Activated B cell treated with CpG ODN at 0.5 μM for 24 hours (primary cell): ENCODE data around the gene B3GNT8. TPM values are rescaled to one million over a fixed set of nuclear protein-coding genes. Genes with fewer than 3 reads are reported as not detected.
"Not testable (repeated sequence)": the region's sequence is repeated elsewhere in the genome, so short reads cannot be mapped to it uniquely, and the experiment has no call there.

ENCODE experiments used
- ATAC-seq: fragments of 200-7000 bp; cut with Tn5 transposase; one replicate; pipeline ENCODE4 v1.10.0; 2021; ENCODE audit warnings: low read depth, mild to moderate bottlenecking, moderate library complexity
- CTCF ChIA-PET: fragments of 350-600 bp; sonication (Branson Sonifier 250); formaldehyde crosslinking; loops from one replicate; lab custom pipeline; 2021; ENCODE audit warnings: antibody characterized with exemption; lab: Charles Lee
- POLR2A ChIA-PET: fragments of 350-600 bp; sonication (Branson Sonifier 250); formaldehyde crosslinking; loops from one replicate; lab custom pipeline; 2021; ENCODE audit warnings: antibody characterized with exemption; lab: Charles Lee
- DNase-seq: peaks from one replicate; pipeline ENCODE4 v3.0.0; 2022
- H3K27ac Mint-ChIP-seq: one replicate; pipeline ENCODE4 v1.8.0; 2020; ENCODE audit warnings: mixed read lengths
- H3K27me3 Mint-ChIP-seq: one replicate; pipeline ENCODE4 v1.8.0; 2021; ENCODE audit warnings: mixed read lengths
- H3K36me3 Mint-ChIP-seq: one replicate; pipeline ENCODE4 v1.8.0; 2021; ENCODE audit warnings: low read depth, mixed read lengths
- H3K4me1 Mint-ChIP-seq: one replicate; pipeline ENCODE4 v1.8.0; 2021; ENCODE audit warnings: mixed read lengths
- H3K4me3 Mint-ChIP-seq: one replicate; pipeline ENCODE4 v1.8.0; 2020; ENCODE audit warnings: mild to moderate bottlenecking, mixed read lengths
- H3K9me3 Mint-ChIP-seq: one replicate; pipeline ENCODE4 v1.8.0; 2020; ENCODE audit warnings: mixed read lengths
- intact Hi-C: fragments of 100-400 bp; cut with micrococcal nuclease; formaldehyde crosslinking; loops from one replicate; pipeline ENCODE4 v1.15.1; 2024
- total RNA-seq: library from RNA; stranded (reverse); gene quantifications from 2 replicates; pipeline ENCODE4 v1.2.3, GENCODE V29; 2022
- TF ChIP-seq, protein P1 (sequence below): fragments of 200-600 bp; IDR thresholded peaks from one replicate; pipeline ENCODE4 v1.8.0; 2022; ENCODE audit warnings: antibody characterized with exemption, mild to moderate bottlenecking

B3GNT8 gene
- total RNA-seq, 1 donor from 2014 or later: 0.24 TPM

DNA sequence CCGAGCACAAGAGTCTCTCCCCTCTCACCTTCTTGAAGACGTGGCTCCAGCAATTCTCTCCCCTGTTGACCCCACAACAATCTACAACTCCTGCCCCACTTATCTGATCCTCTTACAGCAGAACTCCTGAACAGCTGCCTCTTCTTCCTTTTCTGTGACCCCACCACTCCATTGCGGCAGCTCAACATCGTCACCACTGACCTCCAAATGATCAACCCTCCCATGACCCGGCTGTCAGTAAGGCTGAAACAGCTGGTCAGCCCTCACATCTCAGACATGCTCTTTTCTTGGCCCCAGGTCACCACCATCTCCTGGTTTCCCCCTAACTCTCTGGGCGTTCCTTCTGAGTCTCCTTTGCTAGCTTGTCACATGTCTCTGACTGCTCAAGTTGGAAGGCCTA lies 31.8 kb downstream of the B3GNT8 start:
- Mint-ChIP-seq H3K4me3 (peak overlapping the region; percentile 1), H3K4me1 (peaks cover 47% of the 10 kb centered on the region), H3K27me3 (no peaks in the 10 kb centered on the region), H3K27ac (peak overlapping the region; percentile 16), H3K9me3 (no peaks in the 10 kb centered on the region), H3K36me3 (peaks cover 38% of the 10 kb centered on the region)
- no peak for ATAC-seq
- TF ChIP-seq, protein P1, sequence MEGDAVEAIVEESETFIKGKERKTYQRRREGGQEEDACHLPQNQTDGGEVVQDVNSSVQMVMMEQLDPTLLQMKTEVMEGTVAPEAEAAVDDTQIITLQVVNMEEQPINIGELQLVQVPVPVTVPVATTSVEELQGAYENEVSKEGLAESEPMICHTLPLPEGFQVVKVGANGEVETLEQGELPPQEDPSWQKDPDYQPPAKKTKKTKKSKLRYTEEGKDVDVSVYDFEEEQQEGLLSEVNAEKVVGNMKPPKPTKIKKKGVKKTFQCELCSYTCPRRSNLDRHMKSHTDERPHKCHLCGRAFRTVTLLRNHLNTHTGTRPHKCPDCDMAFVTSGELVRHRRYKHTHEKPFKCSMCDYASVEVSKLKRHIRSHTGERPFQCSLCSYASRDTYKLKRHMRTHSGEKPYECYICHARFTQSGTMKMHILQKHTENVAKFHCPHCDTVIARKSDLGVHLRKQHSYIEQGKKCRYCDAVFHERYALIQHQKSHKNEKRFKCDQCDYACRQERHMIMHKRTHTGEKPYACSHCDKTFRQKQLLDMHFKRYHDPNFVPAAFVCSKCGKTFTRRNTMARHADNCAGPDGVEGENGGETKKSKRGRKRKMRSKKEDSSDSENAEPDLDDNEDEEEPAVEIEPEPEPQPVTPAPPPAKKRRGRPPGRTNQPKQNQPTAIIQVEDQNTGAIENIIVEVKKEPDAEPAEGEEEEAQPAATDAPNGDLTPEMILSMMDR: no peak
- DNase-seq: no peak
- ChIA-PET POLR2A (interaction anchor here (1.3 kb wide), 1 partner anchor 12 kb away, joined by 3 read pairs; no protein-coding TSS in a partner anchor), CTCF (interaction anchor here (1.5 kb wide), 1 partner anchor 45 kb away, joined by 3 read pairs; the partner anchor contains the start of gene DMAC2)
- intact Hi-C loops: no loop called here

DNA sequence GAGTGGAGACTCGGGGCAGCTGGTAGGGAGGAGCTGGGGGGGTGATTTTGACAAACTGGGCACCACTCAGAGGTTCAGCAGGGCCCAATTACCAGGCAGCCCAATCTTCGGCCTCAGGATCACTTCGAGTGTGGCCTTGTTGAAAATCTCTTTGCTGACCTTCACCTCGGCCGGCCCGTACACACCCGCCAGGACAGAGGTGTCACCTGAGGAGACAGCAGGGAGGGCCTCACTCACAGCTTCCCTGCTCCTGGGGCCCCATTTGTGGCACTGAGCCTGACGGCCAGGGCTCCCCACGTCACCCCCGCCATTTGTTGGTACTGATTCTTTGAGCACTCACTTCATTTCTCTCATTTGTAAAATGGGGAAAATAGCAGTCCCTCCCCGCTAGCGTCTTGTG lies 34.4 kb downstream of the B3GNT8 start:
- no peak for ATAC-seq
- Mint-ChIP-seq H3K4me3 (no peak overlapping the region), H3K27ac (no peak overlapping the region), H3K9me3 (no peaks in the 10 kb centered on the region), H3K36me3 (peaks cover 55% of the 10 kb centered on the region), H3K27me3 (no peaks in the 10 kb centered on the region), H3K4me1 (peaks cover 28% of the 10 kb centered on the region)
- CTCF ChIA-PET: no interaction called here
- TF ChIP-seq, protein P1: no peak
- POLR2A ChIA-PET: no interaction called here
- DNase-seq: no peak
- intact Hi-C loops: no loop called here

DNA sequence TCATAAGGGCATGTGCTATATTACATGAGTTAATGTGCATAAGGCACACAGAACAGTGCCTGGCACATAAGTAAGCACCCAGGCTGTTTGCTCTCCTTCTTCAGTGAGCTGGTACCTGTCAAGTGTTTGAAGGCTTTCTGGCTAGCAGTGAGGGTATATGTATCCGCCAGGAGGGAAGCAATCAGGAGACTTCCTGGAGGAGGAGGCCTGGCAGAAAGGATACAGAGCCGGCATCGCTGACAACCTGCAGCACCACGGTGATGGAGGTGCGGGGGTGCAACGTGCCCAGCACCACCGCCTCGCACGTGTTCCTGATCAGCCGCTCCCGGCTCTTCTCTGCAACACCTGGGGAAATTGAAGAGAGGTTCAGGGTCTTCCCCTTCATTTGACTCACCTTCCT lies 35.6 kb downstream of the B3GNT8 start:
- H3K27ac Mint-ChIP-seq: no peak overlapping the region
- DNase-seq: no peak
- H3K27me3 Mint-ChIP-seq: no peaks in the 10 kb centered on the region
- ChIA-PET POLR2A (interaction anchor here (0.7 kb wide), 1 partner anchor 8 kb away, joined by 3 read pairs; no protein-coding TSS in a partner anchor), CTCF (no interaction called here)
- H3K36me3 Mint-ChIP-seq: peaks cover 59% of the 10 kb centered on the region
- H3K4me1 Mint-ChIP-seq: peaks cover 18% of the 10 kb centered on the region
- no peak for ATAC-seq
- no peaks in the 10 kb centered on the region for H3K9me3 Mint-ChIP-seq
- H3K4me3 Mint-ChIP-seq: no peak overlapping the region
- intact Hi-C loops: no loop called here
- TF ChIP-seq, protein P1: no peak

DNA sequence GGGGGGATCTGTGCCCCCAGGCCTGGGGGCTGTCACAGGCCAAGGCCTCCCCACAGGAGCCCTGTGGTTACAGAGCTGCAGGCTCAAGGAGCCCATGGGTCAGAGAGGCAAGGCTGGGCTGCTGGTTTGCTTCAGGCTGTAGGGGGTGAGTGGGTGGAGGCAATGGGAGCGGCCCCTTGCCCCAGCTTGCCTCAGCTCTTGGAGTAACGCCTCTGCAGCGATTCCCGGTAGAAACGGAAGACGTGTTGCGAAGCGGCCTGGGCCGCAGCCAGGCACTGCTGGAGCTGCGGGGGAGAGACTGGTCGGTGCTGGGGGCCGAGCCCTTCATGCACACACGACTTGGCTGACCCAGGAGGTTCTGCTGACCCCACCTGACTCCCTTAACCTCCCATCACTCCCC lies 40.7 kb downstream of the B3GNT8 start:
- CTCF ChIA-PET: no interaction called here
- DNase-seq (no peak), ATAC-seq (no peak)
- Mint-ChIP-seq H3K27ac (no peak overlapping the region), H3K4me3 (no peak overlapping the region), H3K36me3 (peaks cover 57% of the 10 kb centered on the region), H3K9me3 (no peaks in the 10 kb centered on the region), H3K4me1 (no peaks in the 10 kb centered on the region), H3K27me3 (no peaks in the 10 kb centered on the region)
- intact Hi-C loops: no loop called here
- POLR2A ChIA-PET: interaction anchor here (1.2 kb wide), 1 partner anchor 22 kb away, joined by 4 read pairs; the partner anchor contains the start of gene B9D2
- TF ChIP-seq, protein P1: no peak

DNA sequence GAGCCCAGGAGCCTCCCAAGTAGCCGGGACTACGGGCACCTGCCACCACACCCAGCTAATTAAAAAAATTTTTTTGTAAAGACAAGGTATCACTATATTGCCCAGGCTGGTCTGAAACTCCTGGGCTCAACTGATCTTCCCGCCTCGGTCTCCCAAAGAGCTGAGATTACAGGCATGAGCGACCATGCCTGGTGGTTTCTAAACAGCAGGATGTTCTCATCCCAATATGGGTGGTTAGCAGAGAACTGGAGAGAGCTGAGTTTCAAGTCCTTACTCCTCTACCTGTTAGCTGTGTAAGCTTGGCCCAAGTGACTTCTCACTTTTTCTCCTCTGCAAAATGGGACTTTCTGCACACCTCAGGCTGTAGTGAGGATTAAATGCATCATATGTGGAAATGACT lies 42.8 kb downstream of the B3GNT8 start:
- ChIA-PET POLR2A (no interaction called here), CTCF (no interaction called here)
- intact Hi-C loops: no loop called here

GRCh38 chr19:41381536-41381935 lies 45.6 kb downstream of the B3GNT8 start:
- H3K4me3 Mint-ChIP-seq, intact Hi-C loops, H3K27me3 Mint-ChIP-seq, DNase-seq, CTCF ChIA-PET, H3K27ac Mint-ChIP-seq, H3K9me3 Mint-ChIP-seq, ATAC-seq: not testable (repeated sequence)
- POLR2A ChIA-PET: interaction anchor here (0.7 kb wide), 1 partner anchor 176 kb away, joined by 11 read pairs; no protein-coding TSS in a partner anchor
- H3K4me1 Mint-ChIP-seq: peaks cover 18% of the 10 kb centered on the region
- peaks cover 18% of the 10 kb centered on the region for H3K36me3 Mint-ChIP-seq

More for the DNA sequence above, 42.8 kb downstream of the B3GNT8 start:
- no peaks in the 10 kb centered on the region for H3K4me1 Mint-ChIP-seq
- ATAC-seq (no peak), DNase-seq (no peak)
- H3K36me3 Mint-ChIP-seq: peaks cover 39% of the 10 kb centered on the region
- no peak overlapping the region for H3K27ac Mint-ChIP-seq
- no peak overlapping the region for H3K4me3 Mint-ChIP-seq
- no peaks in the 10 kb centered on the region for H3K27me3 Mint-ChIP-seq
- TF ChIP-seq, protein P1: no peak
- H3K9me3 Mint-ChIP-seq: no peaks in the 10 kb centered on the region
